Neural crest cell (in vitro differentiated cells): ENCODE measurements around the gene PITPNM2. TPM values are rescaled to one million over a fixed set of nuclear protein-coding genes. Genes with fewer than 3 reads are reported as not detected.

Source experiments
- DNase-seq: peaks from one replicate; pipeline ENCODE4 v3.0.0; 2021; ENCODE audit warnings: low read depth, mixed read lengths, low spot score
- H3K27ac Mint-ChIP-seq: one replicate; pipeline ENCODE4 v1.8.0; 2021; ENCODE audit warnings: mild to moderate bottlenecking, mixed read lengths; ENCODE audit not compliant: unreplicated experiment
- H3K27me3 Mint-ChIP-seq: 2 replicates; pipeline ENCODE4 v1.8.0; 2021; ENCODE audit warnings: low read depth, mild to moderate bottlenecking, mixed read lengths
- H3K36me3 Mint-ChIP-seq: 2 replicates; pipeline ENCODE4 v1.8.0; 2021; ENCODE audit warnings: low read depth, mild to moderate bottlenecking, mixed read lengths
- H3K4me1 Mint-ChIP-seq: 2 replicates; pipeline ENCODE4 v1.8.0; 2021; ENCODE audit warnings: mixed read lengths
- H3K4me3 Mint-ChIP-seq: one replicate; pipeline ENCODE4 v1.8.0; 2021; ENCODE audit warnings: mild to moderate bottlenecking, mixed read lengths
- H3K9me3 Mint-ChIP-seq: 2 replicates; pipeline ENCODE4 v1.8.0; 2021; ENCODE audit warnings: mixed read lengths
- long read RNA-seq: library from polyadenylated mRNA; unstranded; transcript quantifications from one replicate; pipeline ENCODE4 v2.0.0, GENCODE V29; 2020
- total RNA-seq: library from RNA; stranded (reverse); gene quantifications from 2 replicates; pipeline ENCODE4 v1.2.1, GENCODE V29; 2021
- TF ChIP-seq, protein P1 (sequence below): fragments of 200-600 bp; sonication (generic); conservative IDR thresholded peaks from 2 replicates; pipeline ENCODE4 v1.5.0; 2021; ENCODE audit warnings: antibody characterized with exemption, mild to moderate bottlenecking

PITPNM2 gene
- 7.2 and 9.5 TPM in 2 replicates for total RNA-seq
- long read RNA-seq, partial matches to known transcripts = 0 of 1 reads
- long read RNA-seq, other reads (novel, unspliced or antisense) = 1 of 1 reads

DNA sequence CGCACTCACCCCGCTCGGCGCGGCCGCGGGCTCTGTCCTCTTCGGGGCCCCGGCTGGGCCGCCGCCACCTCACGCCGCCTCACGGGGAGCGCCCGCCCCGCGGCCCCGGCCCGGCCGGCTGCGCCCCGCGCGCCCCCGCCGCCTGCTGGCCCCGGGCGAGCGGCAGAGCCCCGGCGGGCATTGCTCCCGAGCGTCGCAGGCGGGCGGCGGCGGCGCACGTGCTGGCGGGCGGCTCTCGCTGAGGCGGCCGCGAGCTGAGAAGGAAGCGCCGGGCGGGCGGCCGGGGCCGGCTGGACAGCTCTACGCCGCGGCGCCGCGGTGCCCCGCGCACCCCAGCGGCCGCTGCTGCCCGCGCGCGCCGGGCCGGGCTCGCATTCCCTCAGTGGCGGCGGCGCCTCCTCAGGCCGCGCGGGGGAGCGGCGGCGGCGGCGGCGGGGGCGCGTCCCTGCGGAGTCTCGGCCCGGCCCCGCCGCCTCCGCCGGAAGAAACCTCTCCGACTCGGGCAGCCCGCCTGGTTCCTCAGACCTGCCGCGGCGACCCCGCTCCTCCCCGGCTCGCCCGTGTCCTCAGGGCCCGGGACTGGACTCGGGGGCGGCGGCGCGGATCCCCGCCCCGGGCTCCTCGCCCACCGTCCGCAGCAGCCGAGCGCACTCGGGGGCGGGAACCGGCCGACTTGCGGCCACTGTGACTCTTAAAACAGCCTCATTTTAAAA, at the start of gene PITPNM2:
Gene PITPNM2 (minus strand): TSS at position 347 of the 713 bp plus-strand sequence. CDS start 116,500 bp downstream, outside the sequence.
- TF ChIP-seq, protein P1, sequence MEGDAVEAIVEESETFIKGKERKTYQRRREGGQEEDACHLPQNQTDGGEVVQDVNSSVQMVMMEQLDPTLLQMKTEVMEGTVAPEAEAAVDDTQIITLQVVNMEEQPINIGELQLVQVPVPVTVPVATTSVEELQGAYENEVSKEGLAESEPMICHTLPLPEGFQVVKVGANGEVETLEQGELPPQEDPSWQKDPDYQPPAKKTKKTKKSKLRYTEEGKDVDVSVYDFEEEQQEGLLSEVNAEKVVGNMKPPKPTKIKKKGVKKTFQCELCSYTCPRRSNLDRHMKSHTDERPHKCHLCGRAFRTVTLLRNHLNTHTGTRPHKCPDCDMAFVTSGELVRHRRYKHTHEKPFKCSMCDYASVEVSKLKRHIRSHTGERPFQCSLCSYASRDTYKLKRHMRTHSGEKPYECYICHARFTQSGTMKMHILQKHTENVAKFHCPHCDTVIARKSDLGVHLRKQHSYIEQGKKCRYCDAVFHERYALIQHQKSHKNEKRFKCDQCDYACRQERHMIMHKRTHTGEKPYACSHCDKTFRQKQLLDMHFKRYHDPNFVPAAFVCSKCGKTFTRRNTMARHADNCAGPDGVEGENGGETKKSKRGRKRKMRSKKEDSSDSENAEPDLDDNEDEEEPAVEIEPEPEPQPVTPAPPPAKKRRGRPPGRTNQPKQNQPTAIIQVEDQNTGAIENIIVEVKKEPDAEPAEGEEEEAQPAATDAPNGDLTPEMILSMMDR = no peak
- Mint-ChIP-seq H3K4me3 (peak within 1 kb of the TSS; percentile 91), H3K4me1 (peaks cover 20% of the 10 kb centered on the region), H3K27me3 (peaks cover 12% of the 10 kb centered on the region), H3K36me3 (no peaks in the 10 kb centered on the region), H3K27ac (peak within 1 kb of the TSS; percentile 89), H3K9me3 (no peaks in the 10 kb centered on the region)
- DNase-seq = peak; percentile 55

DNA sequence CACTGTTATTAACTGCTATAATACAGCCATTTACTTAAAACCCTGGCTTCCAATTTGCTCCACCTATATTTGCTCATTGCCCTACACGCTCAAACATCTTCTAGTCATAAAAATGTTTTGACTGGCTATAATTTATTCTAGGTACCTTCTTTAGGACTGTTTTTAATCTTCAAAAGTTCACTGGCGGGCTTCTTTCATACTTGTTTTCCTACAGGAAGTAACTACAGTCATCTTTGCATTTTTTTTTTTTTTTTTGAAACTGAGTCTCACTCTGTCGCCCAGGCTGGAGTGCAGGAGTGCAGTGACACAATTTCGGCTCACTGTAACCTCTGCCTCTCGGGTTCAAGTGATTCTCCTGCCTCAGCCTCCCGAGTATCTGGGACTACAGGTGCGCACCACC, 49.5 kb upstream of the PITPNM2 start:
- no peaks in the 10 kb centered on the region for H3K9me3 Mint-ChIP-seq
- TF ChIP-seq, protein P1 = no peak
- no peak overlapping the region for H3K4me3 Mint-ChIP-seq
- no peaks in the 10 kb centered on the region for H3K4me1 Mint-ChIP-seq
- no peaks in the 10 kb centered on the region for H3K27me3 Mint-ChIP-seq
- no peak overlapping the region for H3K27ac Mint-ChIP-seq
- H3K36me3 Mint-ChIP-seq = peaks cover 10% of the 10 kb centered on the region
- no peak for DNase-seq

DNA sequence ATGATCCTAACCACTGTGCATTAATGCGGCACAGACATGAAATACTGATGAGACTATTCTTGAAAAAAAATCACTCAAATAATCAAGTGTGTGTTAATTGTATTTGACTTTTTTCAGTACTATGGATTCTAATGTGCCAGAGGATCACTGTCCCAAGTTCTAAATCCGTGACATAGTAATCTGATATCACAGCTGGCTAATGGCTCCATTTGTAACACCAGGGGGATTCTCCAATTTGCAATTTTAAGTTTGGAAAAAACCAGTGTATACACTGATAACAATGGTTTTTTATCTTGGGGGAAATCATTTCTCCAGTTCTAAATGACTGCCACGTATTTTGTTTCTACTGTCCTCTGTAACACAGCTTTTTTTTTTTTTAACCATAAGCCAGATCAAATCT, 49.0 kb upstream of the PITPNM2 start:
- H3K9me3 Mint-ChIP-seq = no peaks in the 10 kb centered on the region
- H3K4me1 Mint-ChIP-seq = no peaks in the 10 kb centered on the region
- TF ChIP-seq, protein P1 = no peak
- H3K27ac Mint-ChIP-seq = no peak overlapping the region
- DNase-seq = no peak
- peaks cover 9% of the 10 kb centered on the region for H3K36me3 Mint-ChIP-seq
- H3K4me3 Mint-ChIP-seq = no peak overlapping the region
- H3K27me3 Mint-ChIP-seq = no peaks in the 10 kb centered on the region

DNA sequence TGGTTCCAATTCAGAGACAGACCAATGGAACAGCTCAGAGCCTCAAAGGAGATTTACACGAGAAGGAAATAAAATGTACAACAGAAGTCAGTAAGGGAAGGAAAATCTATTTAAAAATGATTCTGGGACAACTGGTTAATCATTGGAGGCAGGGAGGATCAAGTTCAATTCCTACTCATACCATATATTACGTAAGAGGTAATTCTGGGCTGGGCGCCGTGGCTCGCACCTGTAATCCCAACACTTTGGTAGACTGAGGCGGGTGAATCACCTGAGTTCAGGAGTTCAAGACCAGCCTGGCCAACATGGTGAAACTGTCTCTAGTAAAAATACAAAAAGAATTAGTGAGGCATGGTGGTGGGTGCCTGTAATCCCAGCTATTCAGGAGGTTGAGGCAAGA, 36.7 kb upstream of the PITPNM2 start:
- H3K9me3 Mint-ChIP-seq = no peaks in the 10 kb centered on the region
- H3K4me1 Mint-ChIP-seq = no peaks in the 10 kb centered on the region
- H3K27ac Mint-ChIP-seq = no peak overlapping the region
- DNase-seq = no peak
- no peak overlapping the region for H3K4me3 Mint-ChIP-seq
- no peaks in the 10 kb centered on the region for H3K27me3 Mint-ChIP-seq
- peaks cover 11% of the 10 kb centered on the region for H3K36me3 Mint-ChIP-seq
- TF ChIP-seq, protein P1 = no peak

DNA sequence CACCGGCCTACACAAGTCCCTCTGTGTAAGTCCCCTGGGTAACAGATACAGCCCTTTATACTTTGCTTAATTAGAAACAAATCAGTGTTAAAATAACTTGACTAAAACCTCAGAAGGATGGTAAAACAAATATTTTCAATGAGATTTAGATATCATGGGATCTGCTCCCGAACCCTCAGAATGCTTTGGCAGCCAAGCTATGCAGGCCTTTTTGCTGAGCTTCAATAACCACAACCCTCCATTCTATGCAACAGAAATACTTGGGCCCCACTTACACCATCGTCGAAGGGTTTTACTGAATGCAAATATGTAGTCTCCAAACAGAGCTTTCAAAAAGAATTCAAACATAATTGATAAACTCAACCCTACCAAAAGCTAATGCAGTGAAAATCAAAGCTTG, 29.3 kb upstream of the PITPNM2 start:
- no peaks in the 10 kb centered on the region for H3K27me3 Mint-ChIP-seq
- no peaks in the 10 kb centered on the region for H3K4me1 Mint-ChIP-seq
- DNase-seq = no peak
- no peaks in the 10 kb centered on the region for H3K9me3 Mint-ChIP-seq
- no peak overlapping the region for H3K27ac Mint-ChIP-seq
- TF ChIP-seq, protein P1 = no peak
- no peak overlapping the region for H3K4me3 Mint-ChIP-seq
- peaks cover 16% of the 10 kb centered on the region for H3K36me3 Mint-ChIP-seq
